Measurements from ENCODE around the gene C1QL1.

Gene C1QL1

DNA sequence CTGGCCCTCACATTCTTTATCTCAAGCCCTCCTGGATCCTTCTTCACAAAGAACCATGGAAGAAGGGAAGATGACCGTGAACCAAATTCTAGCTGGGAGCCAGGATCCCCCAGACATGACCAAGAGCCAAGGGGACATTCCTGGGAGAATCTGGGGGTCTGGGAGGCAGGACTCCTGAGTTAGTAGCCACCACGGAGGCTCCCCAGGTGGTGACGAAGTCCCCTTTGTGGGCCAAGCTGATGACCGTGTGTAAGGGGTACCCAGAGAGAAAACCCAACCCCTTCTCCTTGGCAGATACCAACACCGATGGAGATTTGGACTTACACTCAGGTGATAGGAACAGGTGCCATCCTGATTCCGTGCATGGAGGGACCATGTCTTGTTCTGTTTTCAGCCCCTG lies 46.0 kb downstream of the C1QL1 start:
- no peaks in the 10 kb centered on the region for H3K4me1 ChIP-seq (ENCODE audit: low read length)
- H3K27me3 ChIP-seq (replicated peaks; ENCODE audit: insufficient read depth, low read length) = peaks cover 14% of the 10 kb centered on the region; the same call in 1 of the 2 replicates
- peaks cover 8% of the 10 kb centered on the region for H3F3A ChIP-seq (ENCODE audit: insufficient read depth, low read length)
- no peak overlapping the region for H3K4me3 ChIP-seq (ENCODE audit: low read length)
- no peak overlapping the region for H2AFZ ChIP-seq (ENCODE audit: low read length)
- no peak overlapping the region for H3K9ac ChIP-seq (ENCODE audit: low read length)
- no peaks in the 10 kb centered on the region for H3K79me2 ChIP-seq (ENCODE audit: low read length)
- TF ChIP-seq, protein P1, sequence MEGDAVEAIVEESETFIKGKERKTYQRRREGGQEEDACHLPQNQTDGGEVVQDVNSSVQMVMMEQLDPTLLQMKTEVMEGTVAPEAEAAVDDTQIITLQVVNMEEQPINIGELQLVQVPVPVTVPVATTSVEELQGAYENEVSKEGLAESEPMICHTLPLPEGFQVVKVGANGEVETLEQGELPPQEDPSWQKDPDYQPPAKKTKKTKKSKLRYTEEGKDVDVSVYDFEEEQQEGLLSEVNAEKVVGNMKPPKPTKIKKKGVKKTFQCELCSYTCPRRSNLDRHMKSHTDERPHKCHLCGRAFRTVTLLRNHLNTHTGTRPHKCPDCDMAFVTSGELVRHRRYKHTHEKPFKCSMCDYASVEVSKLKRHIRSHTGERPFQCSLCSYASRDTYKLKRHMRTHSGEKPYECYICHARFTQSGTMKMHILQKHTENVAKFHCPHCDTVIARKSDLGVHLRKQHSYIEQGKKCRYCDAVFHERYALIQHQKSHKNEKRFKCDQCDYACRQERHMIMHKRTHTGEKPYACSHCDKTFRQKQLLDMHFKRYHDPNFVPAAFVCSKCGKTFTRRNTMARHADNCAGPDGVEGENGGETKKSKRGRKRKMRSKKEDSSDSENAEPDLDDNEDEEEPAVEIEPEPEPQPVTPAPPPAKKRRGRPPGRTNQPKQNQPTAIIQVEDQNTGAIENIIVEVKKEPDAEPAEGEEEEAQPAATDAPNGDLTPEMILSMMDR (IDR thresholded peaks at IDR 0.05; ENCODE audit: low read length) = no peak
- TF ChIP-seq EZH2 (optimal IDR thresholded peaks at IDR 0.05; ENCODE audit: low read depth, low read length) = no peak
- TF ChIP-seq EZH2phosphoT487 (IDR thresholded peaks at IDR 0.05; ENCODE audit: low read length) = no peak
- no peak for DNase-seq
- no peaks in the 10 kb centered on the region for H3K9me2 ChIP-seq (replicated peaks; ENCODE audit: insufficient read depth, low read length)
- H3K9me3 ChIP-seq (replicated peaks; ENCODE audit: insufficient read depth, low read length) = no peaks in the 10 kb centered on the region
- no peak overlapping the region for H3K4me2 ChIP-seq (ENCODE audit: low read depth, low read length)
- no peaks in the 10 kb centered on the region for H4K20me1 ChIP-seq (ENCODE audit: insufficient read depth, low read length)
- no peak overlapping the region for H3K27ac ChIP-seq (ENCODE audit: low read length)
- H3K36me3 ChIP-seq (replicated peaks; ENCODE audit: insufficient read depth, low read length) = no peaks in the 10 kb centered on the region

DNA sequence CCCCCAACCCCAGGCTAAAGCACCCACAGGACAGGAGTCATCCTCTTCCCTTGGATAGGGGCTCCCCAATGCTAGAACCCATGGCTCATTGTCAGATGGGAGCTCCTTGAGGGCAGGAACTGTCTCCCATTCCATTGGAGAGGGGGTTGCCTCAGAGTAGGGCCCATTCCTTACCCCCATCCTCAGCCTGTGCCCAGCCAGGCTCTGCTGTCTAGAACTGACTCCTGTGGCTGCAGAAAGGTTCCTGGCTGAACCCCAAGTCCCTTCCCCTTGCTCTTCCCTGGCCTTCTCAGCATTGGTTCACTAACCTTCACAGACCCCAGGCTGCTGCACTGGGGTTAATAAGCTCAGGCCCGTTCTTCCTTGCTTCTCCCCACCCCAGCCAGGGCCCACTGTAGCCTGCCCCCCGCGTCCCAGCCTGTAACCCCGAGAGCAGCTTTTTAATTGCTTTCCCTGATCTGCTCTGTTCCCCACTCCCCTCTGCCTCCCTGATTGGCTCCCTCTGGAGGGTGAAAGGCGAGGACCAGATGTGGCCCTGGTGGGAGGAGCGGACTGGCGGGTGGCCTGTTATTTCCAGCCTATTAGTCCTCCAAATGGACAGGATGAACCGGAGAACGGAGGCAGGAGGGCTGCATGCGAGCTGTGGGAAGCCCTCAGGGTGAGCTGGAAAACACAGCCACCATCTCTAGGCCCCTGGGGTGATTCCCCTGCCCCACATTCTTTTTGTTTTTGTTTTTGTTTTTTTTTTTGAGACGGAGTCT lies 46.8 kb downstream of the C1QL1 start:
- no peaks in the 10 kb centered on the region for H3K9me2 ChIP-seq (replicated peaks; ENCODE audit: insufficient read depth, low read length)
- no peak overlapping the region for H3K4me2 ChIP-seq (ENCODE audit: low read depth, low read length)
- peaks cover 14% of the 10 kb centered on the region; the same call in 1 of the 2 replicates for H3K27me3 ChIP-seq (replicated peaks; ENCODE audit: insufficient read depth, low read length)
- no peak overlapping the region for H3K27ac ChIP-seq (ENCODE audit: low read length)
- no peaks in the 10 kb centered on the region for H4K20me1 ChIP-seq (ENCODE audit: insufficient read depth, low read length)
- no peak for TF ChIP-seq EZH2 (optimal IDR thresholded peaks at IDR 0.05; ENCODE audit: low read depth, low read length)
- TF ChIP-seq EZH2phosphoT487 (IDR thresholded peaks at IDR 0.05; ENCODE audit: low read length) = no peak
- TF ChIP-seq, protein P1 (IDR thresholded peaks at IDR 0.05; ENCODE audit: low read length) = no peak
- no peak overlapping the region for H2AFZ ChIP-seq (ENCODE audit: low read length)
- H3K36me3 ChIP-seq (replicated peaks; ENCODE audit: insufficient read depth, low read length) = no peaks in the 10 kb centered on the region
- H3K4me3 ChIP-seq (ENCODE audit: low read length) = no peak overlapping the region
- peaks cover 8% of the 10 kb centered on the region for H3F3A ChIP-seq (ENCODE audit: insufficient read depth, low read length)
- no peak overlapping the region for H3K9ac ChIP-seq (ENCODE audit: low read length)
- H3K79me2 ChIP-seq (ENCODE audit: low read length) = no peaks in the 10 kb centered on the region
- no peaks in the 10 kb centered on the region for H3K4me1 ChIP-seq (ENCODE audit: low read length)
- DNase-seq = no peak
- no peaks in the 10 kb centered on the region for H3K9me3 ChIP-seq (replicated peaks; ENCODE audit: insufficient read depth, low read length)

DNA sequence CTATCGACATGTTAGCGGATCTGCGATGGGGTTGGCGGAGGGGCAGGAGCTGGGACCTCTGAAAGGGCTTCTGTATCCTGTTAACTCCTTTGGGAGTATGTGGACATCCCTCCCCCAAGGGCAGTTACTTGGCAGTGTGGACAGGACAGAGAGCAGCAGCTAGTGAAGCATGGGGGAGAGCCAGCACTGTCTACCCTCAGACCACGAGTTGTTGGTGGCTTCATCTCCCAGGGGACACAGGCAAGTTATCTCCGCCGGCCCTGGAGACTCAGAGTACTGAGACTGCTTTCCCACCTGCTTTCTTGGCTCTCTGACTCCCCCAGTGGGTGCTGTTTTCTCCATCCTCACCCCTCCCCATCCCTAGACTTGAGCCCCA lies 47.5 kb downstream of the C1QL1 start:
- Histone ChIP-seq H3K9me3 (replicated peaks; ENCODE audit: insufficient read depth, low read length) (no peaks in the 10 kb centered on the region), H2AFZ (ENCODE audit: low read length) (no peak overlapping the region), H3K4me3 (ENCODE audit: low read length) (no peak overlapping the region), H3K79me2 (ENCODE audit: low read length) (no peaks in the 10 kb centered on the region), H4K20me1 (ENCODE audit: insufficient read depth, low read length) (no peaks in the 10 kb centered on the region), H3K9me2 (replicated peaks; ENCODE audit: insufficient read depth, low read length) (no peaks in the 10 kb centered on the region), H3K27me3 (replicated peaks; ENCODE audit: insufficient read depth, low read length) (peaks cover 14% of the 10 kb centered on the region), H3K36me3 (replicated peaks; ENCODE audit: insufficient read depth, low read length) (no peaks in the 10 kb centered on the region), H3K4me1 (ENCODE audit: low read length) (no peaks in the 10 kb centered on the region), H3F3A (ENCODE audit: insufficient read depth, low read length) (peaks cover 5% of the 10 kb centered on the region), H3K4me2 (ENCODE audit: low read depth, low read length) (peak overlapping the region; percentile 16; the same call in 1 of the 2 replicates), H3K9ac (ENCODE audit: low read length) (no peak overlapping the region), H3K27ac (ENCODE audit: low read length) (no peak overlapping the region)
- no peak for DNase-seq
- no peak for TF ChIP-seq EZH2 (optimal IDR thresholded peaks at IDR 0.05; ENCODE audit: low read depth, low read length)
- no peak for TF ChIP-seq EZH2phosphoT487 (IDR thresholded peaks at IDR 0.05; ENCODE audit: low read length)
- TF ChIP-seq, protein P1 (IDR thresholded peaks at IDR 0.05; ENCODE audit: low read length) = no peak
